Stimulated activated CD4-positive, alpha-beta T cell treated with anti-CD3 and anti-CD28 coated beads, TNF-alpha, amount 100 ng/mL, for 48 hours (primary cell): ENCODE measurements around the gene LYZL6.
A peak's percentile ranks its signal among the peaks of the same experiment; 100 is the strongest.
"Not testable (repeated sequence)": the region's sequence is repeated elsewhere in the genome, so short reads cannot be mapped to it uniquely, and the experiment has no call there.

Experiments
- DNase-seq, 3 donors: peaks; one replicate each; pipeline ENCODE4 v3.0.0-alpha.2; 2020; ENCODE audit warnings: low read depth in 3 of 3

The LYZL6 gene

GRCh38 chr17:35906926-35907637 lies 36.4 kb downstream of the LYZL6 start:
- no peak for DNase-seq

- no peak for DNase-seq
Observed at GRCh38 chr17:35906191-35906925, 37.2 kb downstream of the LYZL6 start.

GRCh38 chr17:35903451-35903850 lies 40.1 kb downstream of the LYZL6 start:
- no peak for DNase-seq

- no peak for DNase-seq
Observed at GRCh38 chr17:35901631-35902175, 41.8 kb downstream of the LYZL6 start.

- no peak for DNase-seq
Observed at GRCh38 chr17:35900708-35901480, 42.6 kb downstream of the LYZL6 start.

- no peak for DNase-seq
Observed at GRCh38 chr17:35900280-35900679, 43.2 kb downstream of the LYZL6 start.

- DNase-seq: peak in 1 of 3 donors; percentile 22
Observed at GRCh38 chr17:35898283-35899070, 45.0 kb downstream of the LYZL6 start.

GRCh38 chr17:35897772-35898171 lies 45.7 kb downstream of the LYZL6 start:
- not testable (repeated sequence) for DNase-seq

GRCh38 chr17:35895636-35896587 lies 47.6 kb downstream of the LYZL6 start:
- DNase-seq: no peak

- DNase-seq: no peak
Observed at GRCh38 chr17:35894206-35894605, 49.3 kb downstream of the LYZL6 start.

- no peak for DNase-seq
Observed at GRCh38 chr17:35893751-35894150, 49.8 kb downstream of the LYZL6 start.

GRCh38 chr17:35892091-35893035 lies 51.1 kb downstream of the LYZL6 start:
- peak in 2 of 3 donors; percentile 26 to 60 for DNase-seq

- no peak for DNase-seq
Observed at GRCh38 chr17:35891269-35891668, 52.2 kb downstream of the LYZL6 start.

- no peak for DNase-seq
Observed at GRCh38 chr17:35890774-35891155, 52.7 kb downstream of the LYZL6 start.

- DNase-seq: no peak
Observed at GRCh38 chr17:35889818-35890773, 53.4 kb downstream of the LYZL6 start.

- no peak for DNase-seq
Observed at GRCh38 chr17:35889241-35889640, 54.3 kb downstream of the LYZL6 start.
